ENCODE measurements around the gene CEMIP. TPM values are rescaled to one million over a fixed set of nuclear protein-coding genes. Genes with fewer than 3 reads are reported as not detected.
"Not testable (repeated sequence)": the region's sequence is repeated elsewhere in the genome, so short reads cannot be mapped to it uniquely, and the experiment has no call there.

CEMIP gene
- total RNA-seq, 1 donor from 2014 or later = 0.46 TPM

DNA sequence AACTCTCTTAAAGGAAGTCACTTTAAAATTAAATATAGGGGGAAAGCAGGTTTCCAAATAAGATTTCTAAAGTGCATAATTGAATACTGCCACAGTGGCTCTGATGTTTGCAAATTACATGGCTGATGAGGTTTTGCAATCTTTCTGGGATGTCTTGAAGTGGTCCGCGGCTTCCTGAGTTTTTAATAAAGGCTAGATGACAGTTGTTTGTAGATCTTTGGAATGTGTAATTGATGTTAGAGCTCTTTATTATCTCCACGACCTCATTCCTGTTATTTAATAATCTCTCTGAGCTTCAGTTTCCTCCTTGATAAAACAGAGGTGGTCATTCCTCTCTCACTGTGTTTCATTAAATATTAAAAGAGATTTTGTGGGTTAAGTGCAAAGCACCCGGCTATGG is 27.0 kb upstream of the CEMIP start:
- intact Hi-C loops (cut with DNase I) = no loop called here
- no peak for DNase-seq (ENCODE audit: low spot score)

DNA sequence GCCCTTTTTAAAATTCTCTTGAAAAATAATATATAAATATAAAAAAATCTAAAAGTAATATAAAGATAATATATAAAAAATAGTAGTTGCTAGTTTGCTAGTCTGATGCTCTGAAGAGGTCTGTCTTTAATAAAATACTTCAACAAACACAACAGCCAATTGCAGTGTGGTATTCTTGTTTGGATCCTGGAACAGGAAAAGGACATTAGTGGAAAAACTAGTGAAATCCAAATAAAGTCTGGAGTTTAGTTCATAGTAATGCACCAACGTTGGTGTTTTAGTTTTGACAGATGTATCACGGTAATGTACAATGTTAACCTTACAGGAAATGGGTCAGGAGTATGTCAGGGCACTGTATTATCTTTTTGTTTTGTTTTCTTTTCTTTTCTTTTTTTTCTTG is 26.0 kb upstream of the CEMIP start:
- intact Hi-C loops (cut with DNase I) = no loop called here
- no peak for DNase-seq (ENCODE audit: low spot score)

DNA sequence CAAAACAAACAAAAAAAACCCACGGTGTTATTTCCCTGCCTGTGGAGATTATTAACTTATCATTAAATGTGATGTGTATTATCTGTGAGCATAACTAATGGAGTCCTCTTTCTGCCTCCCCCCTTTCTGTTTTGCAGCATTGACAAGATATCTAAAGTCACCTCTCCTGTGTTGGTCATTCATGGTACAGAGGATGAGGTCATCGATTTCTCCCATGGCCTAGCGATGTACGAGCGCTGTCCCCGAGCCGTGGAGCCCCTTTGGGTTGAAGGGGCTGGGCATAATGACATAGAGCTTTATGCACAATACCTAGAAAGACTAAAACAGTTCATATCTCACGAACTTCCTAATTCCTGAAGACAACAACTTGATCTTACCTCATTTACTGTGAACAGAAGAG is 25.2 kb upstream of the CEMIP start:
- DNase-seq (ENCODE audit: low spot score) = no peak
- intact Hi-C loops (cut with DNase I) = no loop called here

DNA sequence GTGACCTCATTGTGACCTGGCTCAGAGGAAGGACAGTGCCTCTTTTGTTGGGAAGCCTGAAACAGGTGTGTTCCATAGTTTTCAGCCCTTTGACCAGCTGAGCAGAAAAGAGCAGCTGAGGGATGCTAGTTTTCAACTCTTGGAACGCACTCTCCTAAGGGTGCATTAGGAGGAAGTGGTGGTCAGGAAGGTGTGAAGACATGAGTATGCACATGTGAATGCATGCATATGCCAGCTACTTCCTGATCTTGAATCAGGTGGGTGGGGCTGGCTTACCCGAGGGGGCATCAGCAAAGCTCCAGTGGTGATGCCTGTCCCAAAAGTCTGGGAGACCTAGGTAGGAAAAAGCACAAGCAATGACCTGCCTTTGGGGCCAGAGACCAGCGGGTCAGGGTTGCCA is 23.3 kb upstream of the CEMIP start:
- intact Hi-C loops (cut with DNase I) = no loop called here

DNA sequence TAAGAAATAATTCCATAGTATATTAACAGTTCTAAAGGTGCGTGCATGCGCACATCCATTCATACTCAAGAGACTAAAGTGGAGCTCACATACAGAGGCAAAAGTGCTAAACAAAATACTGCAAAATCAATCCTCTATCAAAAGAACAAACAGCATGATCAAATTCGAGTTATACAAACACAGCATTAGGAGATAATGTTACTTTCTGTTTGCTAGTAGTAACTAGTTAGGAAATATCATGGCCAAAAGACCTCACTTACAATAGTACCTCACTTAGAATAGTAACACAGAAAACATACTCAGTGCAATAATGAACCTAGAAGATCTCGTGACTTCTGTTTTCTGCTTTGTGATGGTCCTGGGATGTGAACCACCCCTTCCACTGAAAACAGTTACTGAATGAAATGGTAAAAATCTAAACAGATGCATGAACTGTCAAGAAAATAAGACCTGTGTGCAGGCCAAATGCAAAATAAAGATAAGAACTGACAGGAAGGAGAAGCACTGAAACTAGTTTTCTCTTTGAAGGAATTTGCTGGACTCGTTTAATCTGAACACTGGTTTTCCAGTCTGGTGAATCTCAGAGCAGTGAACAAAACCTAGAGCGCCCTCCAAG is 20.9 kb upstream of the CEMIP start:
- intact Hi-C loops (cut with DNase I) = no loop called here
- no peak for DNase-seq (ENCODE audit: low spot score)

More for the DNA sequence above, 23.3 kb upstream of the CEMIP start:
- DNase-seq (ENCODE audit: low spot score) = no peak

DNA sequence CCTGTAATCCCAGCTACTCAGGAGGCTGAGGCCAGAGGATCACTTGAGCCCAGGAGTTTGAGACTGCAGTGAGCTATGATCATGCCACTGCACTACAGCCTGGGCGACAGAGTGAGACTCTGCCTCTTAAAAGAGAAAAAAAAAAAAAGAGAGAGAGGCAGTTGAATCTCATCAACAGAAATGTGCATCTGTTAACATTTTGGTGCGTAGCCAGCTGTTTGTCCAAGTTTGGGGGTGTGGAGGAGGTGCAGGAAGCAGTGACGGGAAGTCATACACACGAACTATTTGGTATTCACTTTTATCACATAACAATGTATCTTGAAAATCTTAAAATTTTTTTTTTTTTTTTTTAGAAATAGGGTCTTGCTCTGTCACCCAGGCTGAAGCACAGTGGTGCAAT is 18.2 kb upstream of the CEMIP start:
- intact Hi-C loops (cut with DNase I) = no loop called here

DNA sequence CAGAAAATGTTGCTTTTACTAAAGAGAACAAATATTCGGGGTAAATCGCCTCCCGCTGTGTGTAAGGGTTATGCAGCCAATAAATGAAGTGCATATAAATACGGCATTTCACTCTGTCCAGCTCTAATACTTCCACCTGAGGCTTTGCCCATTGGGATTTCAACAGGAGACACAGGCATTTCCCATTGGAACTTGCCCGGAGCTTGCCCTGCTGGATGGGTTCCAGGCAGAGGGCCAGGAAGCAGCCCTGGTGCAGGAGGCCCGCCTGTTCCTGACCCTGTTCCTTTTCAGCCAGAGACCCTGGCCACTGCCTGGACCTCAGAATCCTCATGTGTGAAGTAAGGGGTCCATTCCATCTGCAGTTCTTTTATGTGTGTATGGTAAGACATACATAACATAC is 17.4 kb upstream of the CEMIP start:
- no peak for DNase-seq (ENCODE audit: low spot score)
- intact Hi-C loops (cut with DNase I) = no loop called here

More for the DNA sequence above, 18.2 kb upstream of the CEMIP start:
- no peak for DNase-seq (ENCODE audit: low spot score)

DNA sequence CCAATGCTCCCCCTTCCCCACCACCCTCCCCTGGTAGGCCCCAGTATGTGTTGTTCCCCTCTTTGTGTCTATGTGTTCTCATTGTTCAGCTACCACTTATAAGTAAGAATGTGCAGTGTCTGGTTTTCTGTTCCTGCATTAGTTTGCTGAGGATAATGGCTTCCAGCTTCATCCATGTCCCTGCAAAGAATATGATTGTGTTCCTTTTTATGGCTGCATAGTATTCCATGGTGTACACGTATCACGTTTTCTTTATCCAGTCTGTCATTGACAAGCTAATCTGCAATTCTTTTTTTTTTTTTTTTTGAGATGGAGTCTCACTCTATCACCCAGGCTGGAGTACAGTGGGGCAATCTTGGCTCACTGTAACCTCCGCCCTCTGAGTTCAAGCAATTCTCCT is 15.9 kb upstream of the CEMIP start:
- intact Hi-C loops (cut with DNase I); DNase-seq (ENCODE audit: low spot score): not testable (repeated sequence)

DNA sequence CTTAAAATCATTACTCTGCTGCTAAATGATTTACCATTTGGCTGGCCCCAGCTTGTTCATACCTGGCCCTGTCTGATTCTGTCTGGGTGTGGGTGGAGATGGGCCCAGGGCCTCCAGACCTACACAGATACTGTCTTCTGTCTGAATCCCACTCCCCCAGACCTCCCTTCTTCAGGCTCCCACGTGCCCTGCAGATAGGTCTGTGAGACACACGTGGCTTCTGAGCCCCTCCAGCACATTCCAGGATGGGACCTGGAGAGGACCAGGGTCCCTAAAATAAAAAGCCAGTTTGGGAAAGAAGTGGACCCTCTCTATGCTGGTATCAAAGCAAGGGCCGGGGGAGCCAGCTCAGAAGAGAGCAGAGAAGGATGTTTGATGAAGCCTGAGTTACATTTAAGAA is 14.6 kb upstream of the CEMIP start:
- intact Hi-C loops (cut with DNase I) = no loop called here
- no peak for DNase-seq (ENCODE audit: low spot score)

DNA sequence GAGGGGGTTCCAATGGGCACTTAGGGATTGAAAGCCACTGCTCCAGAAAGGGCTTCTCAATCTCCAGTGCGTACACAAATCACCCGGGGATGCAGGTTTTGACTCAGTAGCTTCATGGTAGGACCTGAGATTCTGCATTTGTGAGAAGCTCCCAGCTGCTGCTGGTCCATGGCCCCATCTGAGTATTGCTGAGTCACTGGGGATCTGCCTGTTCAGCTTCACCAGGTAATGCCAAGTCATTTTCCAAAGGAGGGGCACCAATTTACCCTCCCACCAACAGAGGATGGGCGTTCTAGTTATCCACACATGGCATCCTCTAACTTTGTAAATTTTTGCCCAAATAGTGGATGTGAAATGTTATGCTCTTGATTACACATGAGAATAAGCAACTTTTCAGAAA is 12.9 kb upstream of the CEMIP start:
- intact Hi-C loops (cut with DNase I) = no loop called here
- no peak for DNase-seq (ENCODE audit: low spot score)

DNA sequence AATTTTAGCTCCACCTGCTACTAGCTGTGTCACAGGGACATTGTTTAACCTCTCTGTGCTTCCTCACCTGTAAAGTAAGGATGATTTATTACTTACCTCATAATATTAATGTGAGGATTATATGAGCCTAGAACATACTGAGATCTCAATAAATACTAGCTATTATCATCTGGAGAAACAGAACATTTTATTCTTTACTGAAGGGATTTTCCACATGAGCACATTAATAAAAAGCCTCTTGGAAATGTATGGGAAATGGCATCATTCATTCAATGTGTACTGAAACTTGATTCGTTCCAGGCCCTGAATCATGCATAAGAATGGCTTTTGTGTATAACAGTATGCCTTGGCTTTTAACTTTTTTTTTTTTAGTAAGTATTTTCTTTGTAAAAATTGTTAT is 11.0 kb upstream of the CEMIP start:
- intact Hi-C loops (cut with DNase I) = no loop called here
- DNase-seq (ENCODE audit: low spot score) = no peak

DNA sequence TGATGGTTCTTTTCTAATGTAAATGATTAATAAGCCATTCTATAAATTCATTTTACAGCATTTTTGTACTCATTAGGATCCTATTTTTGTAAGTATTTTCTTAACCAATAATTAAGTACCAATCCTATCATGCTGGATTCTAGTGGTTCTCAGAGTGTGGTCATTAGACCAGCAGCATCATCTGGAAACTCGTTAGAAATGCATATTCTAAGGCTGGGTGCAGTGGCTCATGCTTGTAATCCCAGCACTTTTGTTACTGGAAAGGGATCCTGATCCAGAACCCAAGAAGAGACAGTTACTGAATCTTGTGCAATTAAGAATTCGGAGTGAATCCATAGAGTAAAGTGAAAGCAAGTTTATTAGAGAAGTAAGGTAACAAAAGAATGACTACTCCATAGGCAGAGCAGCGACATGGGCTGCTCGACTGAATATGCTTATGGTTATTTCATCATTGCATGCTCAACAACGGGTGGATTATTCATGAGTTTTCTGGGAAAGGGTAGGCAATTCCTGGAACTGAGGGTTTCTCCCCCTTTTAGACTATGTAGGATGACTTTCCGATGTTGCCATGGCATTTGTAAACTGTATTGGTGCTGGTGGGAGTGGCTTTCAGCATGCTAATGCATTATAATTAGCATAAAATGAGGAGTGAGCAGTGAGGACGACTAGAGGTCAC is 9.9 kb upstream of the CEMIP start:
- intact Hi-C loops (cut with DNase I) = no loop called here
- DNase-seq (ENCODE audit: low spot score) = no peak

DNA sequence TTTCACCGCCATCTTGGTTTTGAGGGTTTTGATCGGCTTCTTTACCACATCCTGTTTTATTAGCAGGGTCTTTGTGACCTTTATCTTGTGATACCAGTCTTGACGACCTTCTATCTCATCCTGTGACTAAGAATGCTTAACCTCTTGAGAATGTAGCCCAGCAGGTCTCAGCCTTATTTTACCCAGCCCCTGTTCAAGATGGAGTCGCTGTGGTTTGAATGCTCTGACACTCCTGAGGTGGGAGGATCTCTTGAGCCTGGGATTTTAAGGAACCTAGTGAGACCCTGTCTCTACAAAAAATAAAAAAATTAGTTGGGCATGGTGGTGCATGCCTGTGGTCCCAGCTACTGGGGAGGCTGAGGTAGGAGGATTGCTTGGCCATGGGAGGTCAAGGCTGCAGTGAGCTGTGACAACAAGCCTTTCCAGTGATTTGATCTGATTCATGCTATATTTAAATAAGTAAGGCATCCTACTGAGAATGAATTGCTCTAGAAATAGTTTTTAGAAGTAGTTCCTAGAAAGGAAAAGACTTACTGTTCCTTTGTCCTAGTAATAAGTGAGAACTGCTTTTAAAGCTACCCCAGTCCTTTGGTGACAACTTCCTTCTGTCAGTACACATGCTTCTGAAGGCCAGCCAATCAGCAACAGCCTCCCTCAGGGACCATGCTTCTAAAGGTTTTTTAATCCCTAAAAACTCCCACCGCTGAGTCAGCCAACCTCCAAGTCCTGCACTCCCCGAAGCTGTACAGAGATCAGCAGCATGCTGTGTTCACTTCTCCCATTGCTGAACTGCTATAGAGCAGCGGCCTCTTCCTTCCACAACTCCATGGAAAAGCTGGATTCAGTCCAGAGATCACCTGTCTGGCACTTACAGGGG is 9.1 kb upstream of the CEMIP start:
- intact Hi-C loops (cut with DNase I) = no loop called here
- DNase-seq (ENCODE audit: low spot score) = no peak

DNA sequence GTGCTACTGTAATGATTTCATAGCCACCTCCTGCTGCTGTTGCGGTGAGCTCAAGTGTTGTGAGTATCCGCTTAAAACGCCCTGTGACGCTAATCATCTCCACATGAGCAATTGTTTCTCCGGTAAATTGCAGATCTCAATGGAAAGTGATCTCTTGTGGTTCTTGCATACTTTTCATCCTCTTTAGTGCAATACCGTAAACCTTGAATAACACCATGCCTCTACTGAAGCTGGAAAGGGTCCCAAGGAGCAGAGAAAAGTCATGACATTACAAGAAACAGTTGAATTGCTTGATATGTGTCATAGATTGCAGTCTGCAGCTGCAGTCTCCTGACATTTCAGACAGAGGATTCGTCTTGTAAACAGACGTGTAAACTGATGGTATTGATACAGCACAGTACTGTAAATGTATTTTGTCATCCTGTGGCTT is 6.0 kb upstream of the CEMIP start:
- no peak for DNase-seq (ENCODE audit: low spot score)
- intact Hi-C loops (cut with DNase I) = no loop called here

DNA sequence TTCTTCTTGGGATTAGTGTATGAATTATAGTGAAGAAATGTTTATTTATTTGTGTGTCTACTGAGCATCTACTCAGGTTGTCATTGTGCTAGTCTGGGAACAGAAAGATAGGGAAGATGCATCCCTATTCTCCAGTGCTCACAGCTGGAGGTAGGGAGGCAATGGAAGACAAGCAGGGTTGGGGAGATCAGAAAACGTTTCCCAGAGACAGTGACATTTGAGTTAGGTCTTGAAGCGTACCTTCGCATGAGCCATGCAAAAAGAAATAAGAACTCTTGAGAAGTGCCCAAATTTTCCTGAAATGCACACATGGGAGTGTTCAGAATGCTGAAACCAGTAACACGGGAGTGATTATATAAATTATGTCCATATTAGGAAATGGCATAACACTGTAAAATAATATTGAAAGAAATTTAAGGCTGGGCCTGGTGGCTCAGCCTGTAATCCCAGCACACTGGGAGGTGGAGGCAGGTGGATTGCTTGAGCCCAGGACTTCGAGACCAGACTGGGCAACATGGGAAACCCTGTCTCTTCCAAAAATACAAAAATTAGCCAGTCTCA is 5.3 kb upstream of the CEMIP start:
- intact Hi-C loops (cut with DNase I) = no loop called here
- DNase-seq (ENCODE audit: low spot score) = no peak

DNA sequence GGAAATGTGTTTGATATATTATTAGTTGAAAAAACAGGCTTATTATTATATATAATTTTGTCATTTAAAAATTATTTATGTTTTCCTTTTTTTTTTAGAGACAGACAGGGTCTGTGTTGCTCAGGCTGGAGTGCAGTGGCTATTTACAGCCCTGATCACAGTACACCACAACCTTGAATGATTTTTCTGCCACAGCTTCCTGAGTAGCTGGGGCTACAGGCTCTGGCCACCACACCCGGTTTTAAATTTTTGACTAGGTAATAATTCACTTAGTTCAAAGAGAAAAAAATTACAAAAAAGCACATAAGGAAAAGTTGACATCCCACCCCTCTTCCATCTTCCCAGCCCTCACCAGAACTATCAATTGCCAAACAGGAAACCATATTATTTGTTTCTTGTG is 4.7 kb upstream of the CEMIP start:
- intact Hi-C loops (cut with DNase I) = no loop called here

DNA sequence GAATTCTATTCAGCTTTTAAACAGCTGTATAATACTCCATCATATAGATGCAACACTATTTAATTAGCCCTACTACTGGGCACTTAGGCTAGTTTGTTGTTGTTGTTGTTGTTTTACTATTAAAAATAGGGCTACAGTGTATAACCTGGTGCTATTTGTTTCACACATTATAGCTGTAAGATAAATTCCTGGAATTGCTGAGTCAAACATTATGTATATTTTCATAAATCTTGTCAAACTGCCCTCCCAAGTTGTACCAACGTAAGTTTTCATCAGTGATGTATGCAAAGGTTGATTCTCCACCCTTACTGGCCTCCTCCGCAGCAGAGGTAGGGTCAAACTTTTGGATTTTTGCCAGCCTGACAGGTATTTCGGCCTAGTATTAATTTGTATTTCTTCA is 3.8 kb upstream of the CEMIP start:
- intact Hi-C loops (cut with DNase I) = loop anchor here (5.0 kb wide), 1 partner anchor 138 kb away; no protein-coding TSS in a partner anchor
- no peak for DNase-seq (ENCODE audit: low spot score)

More for the DNA sequence above, 4.7 kb upstream of the CEMIP start:
- DNase-seq (ENCODE audit: low spot score) = no peak

DNA sequence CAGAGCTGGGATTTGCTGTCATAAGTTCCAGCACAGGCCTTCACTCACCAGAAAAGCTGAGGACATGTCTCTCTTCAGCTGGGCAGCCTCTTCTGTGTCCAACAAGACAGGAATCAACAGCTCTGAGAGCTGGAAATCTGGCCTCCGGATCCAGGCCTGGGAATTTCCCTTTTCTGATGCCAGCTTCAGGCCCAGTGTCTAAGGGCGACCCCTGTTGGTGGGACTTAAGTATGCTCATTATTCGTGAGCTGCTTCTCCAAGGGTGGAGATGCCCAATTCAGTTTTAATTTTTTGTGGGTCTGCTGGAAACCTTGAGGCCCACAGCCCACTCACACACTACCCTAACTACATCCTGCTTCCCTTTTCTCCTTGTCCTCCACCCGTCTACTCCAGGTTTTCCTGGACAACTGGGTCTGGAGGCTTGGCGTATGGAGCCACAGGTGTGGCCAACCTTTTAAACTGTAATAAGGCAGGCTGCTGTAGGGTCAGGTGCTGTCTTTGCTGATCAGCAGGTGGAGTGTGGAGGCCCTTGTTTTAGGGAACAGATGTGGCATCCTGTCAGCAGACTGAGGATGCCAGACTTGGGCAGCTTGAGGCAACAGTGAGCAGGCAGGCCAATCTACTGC is 2.6 kb upstream of the CEMIP start:
- DNase-seq (ENCODE audit: low spot score) = peak; percentile 79
- intact Hi-C loops (cut with DNase I) = loop anchor here (1.0 to 5.0 kb wide), 5 partner anchors 80 to 320 kb away; no protein-coding TSS in a partner anchor

DNA sequence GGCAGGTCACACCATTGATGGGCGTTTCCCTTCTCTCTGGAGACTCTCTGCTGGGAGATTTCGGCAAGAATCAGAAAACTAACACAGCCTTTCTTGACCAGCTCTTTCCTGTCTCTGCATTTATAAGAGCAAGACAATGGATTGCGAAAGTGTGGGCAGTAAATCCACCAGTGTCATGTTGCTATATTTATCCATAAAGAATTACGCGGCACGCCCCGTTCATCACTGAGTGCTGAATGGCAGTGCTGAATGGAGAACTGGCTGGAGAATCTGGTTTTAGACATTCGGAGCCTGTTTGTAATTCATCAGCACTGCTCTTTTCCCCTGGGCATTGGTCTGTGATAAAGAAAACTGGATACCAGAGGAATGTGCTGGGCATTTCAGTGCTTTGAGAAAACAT is 2.0 kb upstream of the CEMIP start:
- intact Hi-C loops (cut with DNase I) = loop anchor here (2.0 to 5.0 kb wide), 4 partner anchors 140 to 320 kb away; no protein-coding TSS in a partner anchor
- no peak for DNase-seq (ENCODE audit: low spot score)

All from cardiac septum (tissue), 1 donor.